Stomach (tissue), 9 donors: ENCODE measurements around the gene SLC4A7. TPM values are rescaled to one million over a fixed set of nuclear protein-coding genes. Genes with fewer than 3 reads are reported as not detected.

ENCODE experiments used
- DNase-seq, 2 donors: peaks; one replicate each; pipeline versions ENCODE4 v3.0.0 to v3.0.0-alpha.2; 2013 to 2019
- H3K27ac ChIP-seq, 5 donors: fragments of 200-600 bp in 4 of 5; sonication (generic) in 4 of 5; one replicate each; pipeline ENCODE4 v1.5.1; 2013 to 2019; ENCODE audit warnings: mild to moderate bottlenecking in 1 of 5, moderate library complexity in 1 of 5
- H3K27me3 ChIP-seq, 3 donors: fragments of 200-600 bp; sonication (generic); one replicate each; pipeline ENCODE4 v1.5.1; 2017 to 2019; ENCODE audit warnings: mixed run types in 1 of 3
- H3K36me3 ChIP-seq, 4 donors: fragments of 200-600 bp; sonication (generic); 1 replicate in 3 of 4; 2 replicates in 1 of 4; pipeline ENCODE4 v1.5.1; 2016 to 2019
- H3K4me1 ChIP-seq, 4 donors: fragments of 200-600 bp; sonication (generic); one replicate each; pipeline ENCODE4 v1.5.1; 2016 to 2019
- H3K4me3 ChIP-seq, 4 donors: fragments of 200-600 bp; sonication (generic) in 3 of 4; one replicate each; pipeline ENCODE4 v1.5.1; 2016 to 2019; ENCODE audit warnings: mild to moderate bottlenecking in 1 of 4
- H3K9me3 ChIP-seq, 4 donors: fragments of 200-600 bp; sonication (generic); one replicate each; pipeline ENCODE4 v1.5.1; 2016 to 2019
- CTCF ChIP-seq, 7 experiments: fragments of 450-650 bp in 4 of 7; fragments of 200-600 bp in 3 of 7; sonication (generic) in 3 of 7; IDR thresholded peaks; one replicate each; pipeline ENCODE4 v1.5.1; 2016 to 2019; ENCODE audit warnings: antibody characterized with exemption in 7 of 7, control low read depth in 2 of 7, mild to moderate bottlenecking in 1 of 7
- EP300 ChIP-seq: sonication (generic); formaldehyde crosslinking; IDR thresholded peaks from one replicate; pipeline ENCODE4 v1.6.1; 2017; ENCODE audit warnings: antibody characterized with exemption
- POLR2A ChIP-seq, 4 donors: fragments of 450-650 bp; IDR thresholded peaks; one replicate each; pipeline ENCODE4 v1.6.1; 2016; ENCODE audit warnings: antibody characterized with exemption in 4 of 4, control low read depth in 2 of 4, mild to moderate bottlenecking in 1 of 4, moderate library complexity in 1 of 4
- POLR2AphosphoS5 ChIP-seq, 3 donors: sonication (generic); formaldehyde crosslinking; IDR thresholded peaks; one replicate each; pipeline ENCODE4 v1.6.1; 2016; ENCODE audit warnings: antibody characterized with exemption in 3 of 3
- WGBS, 5 donors: extraction: QIAGEN DNeasy Blood & Tissue Kit in 3 of 5; methylation state at CpG; one replicate each; pipeline versions ENCODE4 v1.1.5 to v1.1.7; 2013 to 2018; 5-methylcytosine and 5-hydroxymethylcytosine counted together
- intact Hi-C: fragments of 100-400 bp; cut with DNase I; formaldehyde crosslinking; loops from one replicate; pipeline ENCODE4 v1.15.1; 2023; ENCODE audit warnings: low total_unique reads
- polyA plus RNA-seq, 3 donors: library from polyadenylated mRNA; stranded (reverse); fragments of 200-250 nt; gene quantifications; one replicate each; pipeline ENCODE4 v1.2.3, GENCODE V29; 2013
- total RNA-seq, 5 donors: library from RNA; depleted of rRNA; stranded (reverse); fragments of >200 nt; gene quantifications; one replicate each; pipeline versions ENCODE4 v1.1.0 to v1.2.3, GENCODE V29; 2014 to 2016
- donor health status: healthy with polysubstance abuse.
- donor health status: Bipolar disorder and iron deficiency.
- donor health status: healthy.

The SLC4A7 gene
- total and polyA plus RNA-seq, 8 donors = 1.6 to 212 (median 27.7) TPM

GRCh38 chr3:27368831-27369607, 115.2 kb downstream of the SLC4A7 start, which contains the start of gene NEK10:
Gene NEK10 (minus strand): TSS chr3:27369383. CDS start chr3:27352882, 16,501 bp downstream.
- H3K27me3 ChIP-seq = no peaks in the 10 kb centered on the region
- no peaks in the 10 kb centered on the region for H3K9me3 ChIP-seq
- H3K4me1 ChIP-seq = peaks cover 0 to 14% (median 11%) of the 10 kb centered on the region in 4 donors
- DNase-seq = peak; percentile 94 to 98
- 1 to 2% (median 2%) methylated on average over 36 to 48 of the region's 48 CpGs for WGBS, 5 donors
- peak within 1 kb of the TSS; percentile 59 to 87 (median 75) for H3K4me3 ChIP-seq
- intact Hi-C loops = no loop called here
- TF ChIP-seq CTCF (IDR thresholded peaks at IDR 0.05) = peak in 1 of 7 experiments; percentile 12
- no peak for TF ChIP-seq POLR2A (IDR thresholded peaks at IDR 0.05)
- no peak for TF ChIP-seq EP300
- peak in 2 of 3 donors; percentile 42 to 82 for TF ChIP-seq POLR2AphosphoS5 (IDR thresholded peaks at IDR 0.05)
- peak within 1 kb of the TSS in 2 of 5 donors; percentile 33 to 55 for H3K27ac ChIP-seq
- no peaks in the 10 kb centered on the region for H3K36me3 ChIP-seq

GRCh38 chr3:27366062-27366591, 118.1 kb downstream of the SLC4A7 start:
- intact Hi-C loops = no loop called here
- no peak overlapping the region for H3K4me3 ChIP-seq
- H3K4me1 ChIP-seq = peaks cover 0 to 14% (median 11%) of the 10 kb centered on the region in 4 donors
- TF ChIP-seq CTCF (IDR thresholded peaks at IDR 0.05) = no peak
- TF ChIP-seq POLR2AphosphoS5 (IDR thresholded peaks at IDR 0.05) = no peak
- TF ChIP-seq POLR2A (IDR thresholded peaks at IDR 0.05) = no peak
- TF ChIP-seq EP300 = no peak
- no peak overlapping the region for H3K27ac ChIP-seq
- WGBS, 5 donors = 90 to 97% (median 94%) methylated on average over 1 of the region's 1 CpG
- H3K36me3 ChIP-seq = no peaks in the 10 kb centered on the region
- no peak for DNase-seq
- H3K27me3 ChIP-seq = no peaks in the 10 kb centered on the region
- no peaks in the 10 kb centered on the region for H3K9me3 ChIP-seq

GRCh38 chr3:27360113-27361078, 123.8 kb downstream of the SLC4A7 start:
- H3K27ac ChIP-seq = peak overlapping the region in 2 of 5 donors; percentile 0 to 24
- H3K27me3 ChIP-seq = no peaks in the 10 kb centered on the region
- no peaks in the 10 kb centered on the region for H3K9me3 ChIP-seq
- intact Hi-C loops = no loop called here
- DNase-seq = peak; percentile 26 to 80
- no peaks in the 10 kb centered on the region for H3K36me3 ChIP-seq
- H3K4me1 ChIP-seq = peaks cover 10 to 37% (median 17%) of the 10 kb centered on the region in 4 donors
- WGBS, 5 donors = 37 to 60% (median 48%) methylated on average over 7 of the region's 7 CpGs
- no peak overlapping the region for H3K4me3 ChIP-seq
- TF ChIP-seq POLR2AphosphoS5 (IDR thresholded peaks at IDR 0.05) (peak in 2 of 3 donors; percentile 29 to 64), POLR2A (IDR thresholded peaks at IDR 0.05) (no peak)

- WGBS, 5 donors = 39 to 62% (median 57%) methylated on average over 3 of the region's 3 CpGs
- Histone ChIP-seq H3K36me3 (no peaks in the 10 kb centered on the region), H3K27ac (peak overlapping the region in 2 of 5 donors; percentile 19 to 24), H3K4me1 (peaks cover 10 to 41% (median 23%) of the 10 kb centered on the region in 4 donors), H3K4me3 (no peak overlapping the region), H3K27me3 (no peaks in the 10 kb centered on the region), H3K9me3 (no peaks in the 10 kb centered on the region)
- intact Hi-C loops = no loop called here
- no peak for TF ChIP-seq EP300
- TF ChIP-seq POLR2A (IDR thresholded peaks at IDR 0.05) = no peak
- no peak for TF ChIP-seq POLR2AphosphoS5 (IDR thresholded peaks at IDR 0.05)
- TF ChIP-seq CTCF (IDR thresholded peaks at IDR 0.05) = no peak
- DNase-seq = no peak
Measured at GRCh38 chr3:27358372-27358771, 125.8 kb downstream of the SLC4A7 start.
